GM19328 (cell line): Measurements from ENCODE around the gene DNAH2.
"Not testable (repeated sequence)": the region's sequence is repeated elsewhere in the genome, so short reads cannot be mapped to it uniquely, and the experiment has no call there.

ENCODE experiments used
- ATAC-seq: cut with Tn5 transposase; IDR thresholded peaks from one replicate; pipeline ENCODE4 v1.9.1; 2021; ENCODE audit warnings: mild to moderate bottlenecking, moderate library complexity; ENCODE audit not compliant: unreplicated experiment

The DNAH2 gene

DNA sequence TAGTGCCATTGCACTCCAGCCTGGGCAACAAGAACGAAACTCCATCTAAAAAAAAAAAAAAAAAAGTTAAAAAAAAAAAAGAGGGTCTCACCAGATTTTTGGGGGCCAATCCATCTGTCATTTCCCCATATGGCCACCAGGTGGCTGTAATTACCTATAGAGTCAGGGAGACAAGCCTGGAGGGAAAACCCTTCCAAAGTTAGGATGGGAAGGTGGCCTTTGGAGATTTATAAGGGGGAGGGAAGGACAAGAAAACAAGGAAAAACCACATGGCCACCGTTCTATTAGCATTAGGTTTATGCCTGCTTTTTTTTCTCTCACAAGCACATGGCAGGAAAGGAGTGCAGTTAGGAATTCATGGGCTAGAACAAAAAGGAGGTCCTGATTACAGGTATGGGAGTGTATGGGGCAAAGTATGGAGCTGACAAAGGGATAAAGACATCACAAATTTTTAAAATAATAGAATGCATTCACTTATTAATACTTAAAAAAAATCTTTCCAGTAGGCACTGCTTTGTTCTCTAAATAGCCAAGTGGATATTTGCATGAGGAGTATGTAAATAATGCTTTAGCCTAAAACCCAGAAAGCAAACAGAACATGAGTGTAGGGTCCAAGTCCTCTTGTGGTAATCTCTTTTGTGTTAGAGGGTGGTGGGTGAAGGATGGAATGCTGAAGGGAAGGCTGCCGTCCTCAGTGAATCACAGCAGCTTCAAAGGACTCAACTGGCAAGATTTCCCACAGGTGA, 145.3 kb downstream of the DNAH2 start:
- ATAC-seq: no peak

GRCh38 chr17:7864384-7864783, 146.8 kb downstream of the DNAH2 start:
- ATAC-seq: not testable (repeated sequence)

- ATAC-seq: no peak
Measured at GRCh38 chr17:7864995-7865650, 147.6 kb downstream of the DNAH2 start.

- no peak for ATAC-seq
Measured at GRCh38 chr17:7867881-7868329, 150.4 kb downstream of the DNAH2 start.

DNA sequence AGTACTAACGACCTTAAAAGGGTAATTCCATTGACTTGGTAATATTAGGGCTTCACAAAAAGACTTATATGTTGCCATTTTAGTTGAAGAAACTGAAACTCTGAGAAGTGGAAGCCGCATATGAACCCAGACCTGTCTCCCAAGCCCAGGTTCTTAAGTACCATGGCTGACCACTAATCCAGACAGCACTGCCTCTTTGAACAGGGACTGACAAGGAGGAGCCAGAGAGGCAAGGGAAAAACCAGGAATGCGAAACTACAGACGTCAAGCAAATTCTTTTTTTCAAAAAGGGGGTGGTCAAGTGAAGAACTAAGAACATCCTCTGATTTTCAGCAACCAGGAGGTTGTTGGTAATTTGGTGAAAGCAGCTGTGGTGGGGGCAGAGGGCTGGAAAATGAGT, 155.5 kb downstream of the DNAH2 start:
- no peak for ATAC-seq

DNA sequence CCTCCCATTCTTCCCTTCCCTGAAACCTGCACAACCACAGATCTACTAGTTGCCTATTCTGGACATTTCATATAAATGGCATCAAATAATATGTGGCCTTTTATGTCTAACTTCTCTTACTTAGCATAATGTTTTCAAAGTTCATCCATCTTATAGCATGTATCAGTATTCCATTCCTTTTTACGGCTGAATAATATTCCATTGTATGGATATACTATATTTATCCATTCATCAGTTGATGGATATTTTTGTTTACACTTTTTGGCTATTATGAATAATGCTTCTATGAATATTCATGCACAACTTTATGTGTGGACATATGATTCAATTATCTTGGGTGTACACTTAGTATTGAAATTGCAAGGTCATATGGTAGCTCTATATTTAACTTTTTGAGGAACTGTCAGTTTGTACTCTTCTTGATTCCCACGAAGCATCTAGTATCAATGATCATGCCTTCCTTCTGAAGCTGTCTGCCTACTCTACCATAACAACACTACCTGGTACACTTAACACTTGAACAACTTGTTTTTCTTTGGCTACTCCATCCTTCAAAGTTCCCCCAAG, 158.3 kb downstream of the DNAH2 start:
- no peak for ATAC-seq

- ATAC-seq: no peak
Measured at GRCh38 chr17:7878234-7878633, 160.7 kb downstream of the DNAH2 start.

DNA sequence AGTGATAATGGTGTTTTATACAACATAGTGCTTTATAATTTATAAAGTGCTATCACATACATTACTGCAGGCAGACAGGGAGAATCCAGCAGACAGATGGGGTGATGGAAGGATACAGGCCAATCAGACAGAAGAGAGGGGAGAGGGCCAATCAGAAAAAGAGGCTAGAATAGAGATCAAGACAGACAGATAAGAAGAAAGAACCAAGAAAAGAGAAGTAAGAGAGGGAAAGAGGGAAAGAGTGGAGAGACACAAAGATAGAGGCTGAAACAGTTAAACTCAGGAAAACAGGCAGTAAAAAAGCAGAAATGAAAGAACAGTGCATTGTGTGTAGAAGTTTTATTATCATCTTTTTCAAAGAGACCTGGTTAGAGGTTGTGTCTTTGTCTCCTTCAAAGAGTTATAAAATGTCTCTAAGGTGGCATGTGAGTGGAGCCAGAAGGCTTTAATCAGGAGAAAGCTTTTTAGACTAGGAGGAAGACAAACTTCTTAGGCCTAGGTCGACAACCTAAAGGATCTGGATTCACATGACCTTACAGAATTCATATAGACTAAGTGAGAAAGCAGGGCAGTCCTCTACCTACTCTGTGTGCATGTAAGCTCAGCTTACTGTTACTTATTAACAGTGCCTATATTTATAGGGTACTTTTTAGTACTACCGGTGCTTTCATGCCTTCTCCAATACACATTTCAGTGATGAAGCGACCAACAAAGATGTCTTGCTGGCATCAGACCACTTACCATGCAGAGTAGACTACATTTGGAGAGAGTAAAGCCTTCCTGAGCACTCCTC, 162.7 kb downstream of the DNAH2 start:
- ATAC-seq: no peak

- no peak for ATAC-seq
Measured at GRCh38 chr17:7881276-7882054, 163.9 kb downstream of the DNAH2 start.

DNA sequence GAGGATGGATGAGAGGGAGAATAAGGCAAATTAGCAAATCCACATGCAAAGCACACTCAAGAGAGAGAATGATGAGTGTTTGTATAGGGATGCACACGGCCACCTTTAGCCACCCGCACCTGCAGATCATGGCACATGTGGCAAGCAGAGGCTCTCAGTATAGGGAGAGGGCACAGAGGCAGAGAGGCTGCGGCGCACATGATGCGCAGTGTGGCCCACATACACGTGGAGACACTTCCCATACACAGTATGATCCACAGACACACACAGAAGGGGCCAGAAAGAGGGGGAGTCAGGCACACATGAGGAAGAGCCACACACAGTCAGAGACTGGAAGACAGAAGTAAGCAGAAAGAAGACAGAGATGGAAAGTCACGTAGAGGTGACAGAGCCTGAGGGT, 164.5 kb downstream of the DNAH2 start:
- no peak for ATAC-seq

DNA sequence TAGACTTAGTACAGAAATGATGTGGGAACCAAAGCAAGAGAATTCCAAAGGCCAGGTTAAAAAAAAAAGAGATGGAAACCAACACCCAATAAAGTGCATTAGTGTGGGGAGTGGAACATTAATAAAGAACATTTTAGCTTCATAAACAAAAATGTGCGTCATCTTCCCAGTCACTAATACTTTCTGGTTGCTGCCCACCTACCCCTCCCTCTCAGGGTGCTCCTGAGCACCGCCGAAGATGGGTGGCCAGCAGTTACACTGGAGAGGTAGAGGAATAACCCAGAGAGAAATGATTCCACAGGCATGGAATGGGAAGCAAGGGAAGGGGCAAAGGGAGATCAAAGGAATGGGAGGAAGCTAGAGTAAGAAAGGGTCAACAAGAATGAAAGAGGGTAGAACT, 165.1 kb downstream of the DNAH2 start:
- ATAC-seq: no peak
